ENCODE measurements around the gene IL21R.

IL21R gene

GRCh38 chr16:27481282-27481934, 79.4 kb downstream of the IL21R start:
- peaks cover 52% of the 10 kb centered on the region for H3K36me3 ChIP-seq (ENCODE audit: control insufficient read depth, insufficient read depth, low read length)
- H3K9me3 ChIP-seq (ENCODE audit: control insufficient read depth, insufficient read depth, low read length), result no peaks in the 10 kb centered on the region
- no peaks in the 10 kb centered on the region for H3K4me1 ChIP-seq (ENCODE audit: control insufficient read depth, insufficient read depth, low read length)
- no peak overlapping the region for H3K27ac ChIP-seq (ENCODE audit: low read length)
- no peaks in the 10 kb centered on the region for H3K27me3 ChIP-seq (ENCODE audit: control insufficient read depth, insufficient read depth, low read length)
- DNase-seq (ENCODE audit: low read depth, low spot score), result no peak
- H3K4me3 ChIP-seq (ENCODE audit: low read length), result no peak overlapping the region
- WGBS (ENCODE audit: insufficient coverage, insufficient read length), result no CpG with 5 or more reads among the region's 15 CpGs

GRCh38 chr16:27482397-27483087, 80.6 kb downstream of the IL21R start:
- no peaks in the 10 kb centered on the region for H3K9me3 ChIP-seq (ENCODE audit: control insufficient read depth, insufficient read depth, low read length)
- no peak for DNase-seq (ENCODE audit: low read depth, low spot score)
- no peaks in the 10 kb centered on the region for H3K4me1 ChIP-seq (ENCODE audit: control insufficient read depth, insufficient read depth, low read length)
- H3K27me3 ChIP-seq (ENCODE audit: control insufficient read depth, insufficient read depth, low read length), result no peaks in the 10 kb centered on the region
- H3K27ac ChIP-seq (ENCODE audit: low read length), result no peak overlapping the region
- no CpG with 5 or more reads among the region's 10 CpGs for WGBS (ENCODE audit: insufficient coverage, insufficient read length)
- H3K4me3 ChIP-seq (ENCODE audit: low read length), result no peak overlapping the region
- H3K36me3 ChIP-seq (ENCODE audit: control insufficient read depth, insufficient read depth, low read length), result peaks cover 49% of the 10 kb centered on the region

DNA sequence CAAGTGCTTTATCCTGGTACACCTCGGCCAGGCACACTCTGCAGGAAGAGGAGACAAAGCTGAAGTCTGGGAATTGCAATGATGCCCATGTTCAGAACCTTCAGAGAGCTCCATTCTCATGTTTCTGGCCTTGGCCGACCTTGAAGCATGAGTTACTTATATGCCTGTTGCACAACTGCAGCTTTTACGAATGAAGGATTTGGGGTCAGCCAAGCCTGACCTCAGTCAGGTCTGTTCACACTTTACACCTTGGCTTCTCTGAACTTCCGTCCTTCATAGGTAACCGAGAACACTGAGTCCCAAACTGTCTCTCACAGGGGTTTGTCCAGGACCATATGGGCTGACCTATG, 81.1 kb downstream of the IL21R start:
- Histone ChIP-seq H3K9me3 (ENCODE audit: control insufficient read depth, insufficient read depth, low read length) (no peaks in the 10 kb centered on the region), H3K4me3 (ENCODE audit: low read length) (no peak overlapping the region), H3K27ac (ENCODE audit: low read length) (no peak overlapping the region), H3K36me3 (ENCODE audit: control insufficient read depth, insufficient read depth, low read length) (peaks cover 52% of the 10 kb centered on the region), H3K4me1 (ENCODE audit: control insufficient read depth, insufficient read depth, low read length) (no peaks in the 10 kb centered on the region), H3K27me3 (ENCODE audit: control insufficient read depth, insufficient read depth, low read length) (no peaks in the 10 kb centered on the region)
- no peak for DNase-seq (ENCODE audit: low read depth, low spot score)
- WGBS (ENCODE audit: insufficient coverage, insufficient read length), result no CpG with 5 or more reads among the region's 5 CpGs

DNA sequence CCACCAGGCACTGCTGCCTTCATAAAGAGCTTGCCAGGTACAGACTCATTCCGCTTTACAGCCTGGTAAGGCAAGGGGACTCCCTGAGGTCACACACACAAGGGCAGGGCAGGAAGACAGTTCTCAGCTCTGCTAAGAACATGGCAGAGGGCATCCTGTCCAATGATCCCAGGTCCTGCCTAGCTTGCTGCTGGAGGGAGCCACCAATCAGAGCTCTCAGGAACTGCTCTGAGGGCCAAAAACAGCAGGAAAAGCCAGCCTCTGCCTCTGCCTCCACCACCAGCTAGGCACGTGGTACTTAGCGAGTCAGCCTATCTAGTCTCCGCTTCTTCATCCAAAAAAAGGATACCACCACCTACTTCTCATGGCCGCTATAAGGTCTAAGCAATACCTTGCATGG, 81.7 kb downstream of the IL21R start:
- no peak overlapping the region for H3K27ac ChIP-seq (ENCODE audit: low read length)
- H3K36me3 ChIP-seq (ENCODE audit: control insufficient read depth, insufficient read depth, low read length), result peaks cover 54% of the 10 kb centered on the region
- no peak for DNase-seq (ENCODE audit: low read depth, low spot score)
- no peaks in the 10 kb centered on the region for H3K4me1 ChIP-seq (ENCODE audit: control insufficient read depth, insufficient read depth, low read length)
- no CpG with 5 or more reads among the region's 5 CpGs for WGBS (ENCODE audit: insufficient coverage, insufficient read length)
- no peak overlapping the region for H3K4me3 ChIP-seq (ENCODE audit: low read length)
- H3K9me3 ChIP-seq (ENCODE audit: control insufficient read depth, insufficient read depth, low read length), result no peaks in the 10 kb centered on the region
- H3K27me3 ChIP-seq (ENCODE audit: control insufficient read depth, insufficient read depth, low read length), result no peaks in the 10 kb centered on the region

DNA sequence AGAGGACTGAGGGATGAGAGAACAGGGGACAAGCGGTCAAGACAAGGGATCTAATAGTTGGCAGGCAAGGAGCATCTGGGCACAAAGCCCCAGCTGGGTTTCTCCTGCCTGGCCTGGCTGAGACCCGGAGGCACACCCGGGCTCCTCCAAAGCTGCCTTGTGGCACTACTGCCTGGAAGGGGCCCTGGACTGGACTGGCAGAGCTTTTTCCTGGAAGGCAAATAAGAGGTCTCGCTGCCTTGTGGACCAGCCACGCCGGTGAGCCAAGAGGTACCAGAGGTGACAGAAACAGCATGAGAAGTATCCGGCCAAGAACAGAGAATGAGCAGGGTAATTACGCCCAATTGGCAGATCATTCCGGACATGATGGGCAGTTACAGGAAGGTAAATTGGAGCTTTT, 83.2 kb downstream of the IL21R start:
- DNase-seq (ENCODE audit: low read depth, low spot score), result no peak
- peaks cover 65% of the 10 kb centered on the region for H3K36me3 ChIP-seq (ENCODE audit: control insufficient read depth, insufficient read depth, low read length)
- no peak overlapping the region for H3K27ac ChIP-seq (ENCODE audit: low read length)
- H3K9me3 ChIP-seq (ENCODE audit: control insufficient read depth, insufficient read depth, low read length), result no peaks in the 10 kb centered on the region
- no peak overlapping the region for H3K4me3 ChIP-seq (ENCODE audit: low read length)
- H3K27me3 ChIP-seq (ENCODE audit: control insufficient read depth, insufficient read depth, low read length), result no peaks in the 10 kb centered on the region
- H3K4me1 ChIP-seq (ENCODE audit: control insufficient read depth, insufficient read depth, low read length), result no peaks in the 10 kb centered on the region
- WGBS (ENCODE audit: insufficient coverage, insufficient read length), result no CpG with 5 or more reads among the region's 9 CpGs

GRCh38 chr16:27485811-27486210, 83.8 kb downstream of the IL21R start:
- Histone ChIP-seq H3K4me1 (ENCODE audit: control insufficient read depth, insufficient read depth, low read length) (no peaks in the 10 kb centered on the region), H3K27ac (ENCODE audit: low read length) (no peak overlapping the region), H3K9me3 (ENCODE audit: control insufficient read depth, insufficient read depth, low read length) (no peaks in the 10 kb centered on the region), H3K4me3 (ENCODE audit: low read length) (no peak overlapping the region), H3K36me3 (ENCODE audit: control insufficient read depth, insufficient read depth, low read length) (peaks cover 63% of the 10 kb centered on the region), H3K27me3 (ENCODE audit: control insufficient read depth, insufficient read depth, low read length) (no peaks in the 10 kb centered on the region)
- WGBS (ENCODE audit: insufficient coverage, insufficient read length), result no CpG with 5 or more reads among the region's 11 CpGs
- DNase-seq (ENCODE audit: low read depth, low spot score), result no peak

DNA sequence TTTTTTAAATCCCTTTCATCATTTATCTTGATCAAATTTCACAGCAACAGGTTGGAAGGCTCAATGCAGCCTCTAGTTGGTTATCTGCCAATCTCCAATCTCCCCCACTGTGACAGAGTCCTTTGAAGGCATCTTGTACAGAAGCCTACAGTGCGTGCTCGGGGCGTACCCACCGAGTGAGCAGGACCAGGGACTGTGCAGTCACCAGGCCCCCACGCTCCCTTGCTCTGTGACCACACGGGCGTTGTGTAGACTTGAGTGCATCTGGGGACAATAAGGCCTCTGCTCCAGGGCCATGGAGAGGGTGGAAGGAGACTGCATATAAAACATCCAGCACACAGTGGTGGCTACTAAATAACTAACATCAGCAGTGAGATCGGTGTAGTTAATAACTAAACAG, 84.4 kb downstream of the IL21R start:
- Histone ChIP-seq H3K4me1 (ENCODE audit: control insufficient read depth, insufficient read depth, low read length) (no peaks in the 10 kb centered on the region), H3K4me3 (ENCODE audit: low read length) (no peak overlapping the region), H3K9me3 (ENCODE audit: control insufficient read depth, insufficient read depth, low read length) (no peaks in the 10 kb centered on the region), H3K27me3 (ENCODE audit: control insufficient read depth, insufficient read depth, low read length) (no peaks in the 10 kb centered on the region), H3K27ac (ENCODE audit: low read length) (no peak overlapping the region), H3K36me3 (ENCODE audit: control insufficient read depth, insufficient read depth, low read length) (peaks cover 62% of the 10 kb centered on the region)
- WGBS (ENCODE audit: insufficient coverage, insufficient read length), result no CpG with 5 or more reads among the region's 8 CpGs
- no peak for DNase-seq (ENCODE audit: low read depth, low spot score)

DNA sequence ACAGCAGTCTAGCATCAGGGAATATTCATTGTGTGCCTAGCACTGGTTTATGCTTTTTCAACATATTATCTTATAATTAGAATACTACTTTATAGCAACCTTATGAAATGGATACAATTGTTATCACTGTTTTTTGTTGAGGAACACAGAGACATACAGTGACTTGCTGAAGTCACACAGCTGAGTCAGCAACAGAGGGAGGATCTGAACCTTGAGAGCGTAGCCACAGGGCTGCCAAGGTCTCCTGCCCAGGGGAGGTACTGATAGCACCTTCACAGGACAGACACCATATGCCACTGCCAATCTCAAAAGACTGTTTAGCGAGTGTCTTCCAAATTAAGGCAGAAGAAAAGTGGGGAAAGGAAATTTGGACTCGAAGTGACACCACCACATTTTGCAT, 84.8 kb downstream of the IL21R start:
- Histone ChIP-seq H3K9me3 (ENCODE audit: control insufficient read depth, insufficient read depth, low read length) (no peaks in the 10 kb centered on the region), H3K27me3 (ENCODE audit: control insufficient read depth, insufficient read depth, low read length) (no peaks in the 10 kb centered on the region), H3K4me1 (ENCODE audit: control insufficient read depth, insufficient read depth, low read length) (no peaks in the 10 kb centered on the region), H3K27ac (ENCODE audit: low read length) (no peak overlapping the region), H3K4me3 (ENCODE audit: low read length) (no peak overlapping the region), H3K36me3 (ENCODE audit: control insufficient read depth, insufficient read depth, low read length) (peaks cover 59% of the 10 kb centered on the region)
- no CpG with 5 or more reads among the region's 3 CpGs for WGBS (ENCODE audit: insufficient coverage, insufficient read length)
- DNase-seq (ENCODE audit: low read depth, low spot score), result no peak

DNA sequence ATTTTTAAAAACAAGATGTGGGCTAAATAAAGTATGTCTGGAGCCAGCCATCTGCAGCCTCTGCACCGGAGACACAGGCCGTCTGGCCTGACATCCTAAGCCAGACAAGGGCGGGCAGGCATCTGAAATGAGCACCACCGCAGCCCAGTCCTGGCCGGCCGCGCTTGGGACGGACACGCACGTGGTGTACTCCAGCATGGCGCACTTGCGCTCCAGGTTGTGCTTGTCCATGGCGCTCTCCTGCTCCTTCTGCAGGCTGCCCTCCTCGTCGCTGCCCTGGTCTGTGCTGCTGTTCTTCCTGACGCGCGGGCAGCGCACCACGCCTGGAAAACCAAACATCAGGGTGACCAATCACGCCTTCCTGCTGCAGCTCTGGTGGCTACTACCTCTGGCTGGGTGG, 87.4 kb downstream of the IL21R start:
- Histone ChIP-seq H3K27me3 (ENCODE audit: control insufficient read depth, insufficient read depth, low read length) (no peaks in the 10 kb centered on the region), H3K27ac (ENCODE audit: low read length) (no peak overlapping the region), H3K4me3 (ENCODE audit: low read length) (no peak overlapping the region), H3K9me3 (ENCODE audit: control insufficient read depth, insufficient read depth, low read length) (no peaks in the 10 kb centered on the region), H3K36me3 (ENCODE audit: control insufficient read depth, insufficient read depth, low read length) (peaks cover 53% of the 10 kb centered on the region), H3K4me1 (ENCODE audit: control insufficient read depth, insufficient read depth, low read length) (no peaks in the 10 kb centered on the region)
- no CpG with 5 or more reads among the region's 21 CpGs for WGBS (ENCODE audit: insufficient coverage, insufficient read length)
- DNase-seq (ENCODE audit: low read depth, low spot score), result no peak

- H3K27ac ChIP-seq (ENCODE audit: low read length), result no peak overlapping the region
- H3K27me3 ChIP-seq (ENCODE audit: control insufficient read depth, insufficient read depth, low read length), result no peaks in the 10 kb centered on the region
- no CpG with 5 or more reads among the region's 7 CpGs for WGBS (ENCODE audit: insufficient coverage, insufficient read length)
- H3K36me3 ChIP-seq (ENCODE audit: control insufficient read depth, insufficient read depth, low read length), result peaks cover 54% of the 10 kb centered on the region
- H3K9me3 ChIP-seq (ENCODE audit: control insufficient read depth, insufficient read depth, low read length), result no peaks in the 10 kb centered on the region
- no peak for DNase-seq (ENCODE audit: low read depth, low spot score)
- no peak overlapping the region for H3K4me3 ChIP-seq (ENCODE audit: low read length)
- no peaks in the 10 kb centered on the region for H3K4me1 ChIP-seq (ENCODE audit: control insufficient read depth, insufficient read depth, low read length)
Measured at GRCh38 chr16:27489906-27490305, 87.9 kb downstream of the IL21R start.

Data from iPS DF 6.9 (cell line).